HL-60 (cell line): ENCODE measurements around the gene PPP1R9B.

Experiments used
- CTCF ChIP-seq: IDR thresholded peaks from one replicate; pipeline ENCODE4 v1.5.1; 2011; ENCODE audit warnings: low read length, control low read depth, inconsistent platforms; ENCODE audit not compliant: insufficient read depth
- POLR2AphosphoS5 ChIP-seq: IDR thresholded peaks from 2 replicates; pipeline ENCODE4 v1.6.1; 2012; ENCODE audit warnings: low read depth
- REST ChIP-seq: IDR thresholded peaks from 2 replicates; pipeline ENCODE4 v1.6.1; 2012; ENCODE audit warnings: low read depth; ENCODE audit not compliant: insufficient replicate concordance

GRCh38 chr17:50115756-50116155 is 34.7 kb downstream of the PPP1R9B start:
- TF ChIP-seq CTCF (no peak), POLR2AphosphoS5 (no peak), REST (no peak)
